ENCODE data around the gene TPRX2. TPM values are rescaled to one million over a fixed set of nuclear protein-coding genes. Genes with fewer than 3 reads are reported as not detected.
"Not testable (repeated sequence)": the region's sequence is repeated elsewhere in the genome, so short reads cannot be mapped to it uniquely, and the experiment has no call there.

Gene TPRX2
- total RNA-seq, 1 donor from 2014 or later, result not detected

DNA sequence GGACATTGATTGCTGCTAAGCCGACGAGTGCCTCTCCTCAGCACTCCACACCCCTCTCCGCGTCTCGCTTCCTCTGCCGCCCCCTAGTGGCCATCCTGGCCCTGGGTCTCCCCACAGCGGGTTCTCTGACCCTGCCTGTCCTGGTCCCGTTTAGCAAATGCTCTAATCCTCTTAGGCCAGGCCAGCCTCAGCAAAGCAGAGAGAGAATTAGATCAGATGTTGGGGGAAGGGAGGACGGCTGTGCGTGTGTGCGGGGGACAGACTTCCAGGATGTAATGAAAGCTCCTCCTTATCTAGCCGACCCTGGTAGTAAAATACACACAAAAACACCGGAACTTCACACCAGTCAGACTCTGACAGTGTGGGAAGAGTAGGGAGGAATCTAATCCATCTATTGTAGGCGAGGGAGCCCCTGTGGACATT is 4.5 kb downstream of the TPRX2 start:
- H3K36me3 ChIP-seq, result no peaks in the 10 kb centered on the region
- no peaks in the 10 kb centered on the region for H3K9me3 ChIP-seq (replicated peaks)
- peaks cover 26% of the 10 kb centered on the region for H3K27me3 ChIP-seq (ENCODE audit: low read depth)
- H3K4me1 ChIP-seq, result no peaks in the 10 kb centered on the region
- peak; percentile 82 for DNase-seq
- H3K27ac ChIP-seq (replicated peaks), result no peak overlapping the region
- intact Hi-C loops (cut with micrococcal nuclease), result no loop called here
- TF ChIP-seq CTCF (IDR thresholded peaks at IDR 0.05; ENCODE audit: borderline replicate concordance), result peak; percentile 93
- no peak overlapping the region for H3K4me3 ChIP-seq

- peaks cover 22% of the 10 kb centered on the region for H3K27me3 ChIP-seq (ENCODE audit: low read depth)
- no peaks in the 10 kb centered on the region for H3K9me3 ChIP-seq (replicated peaks)
- peak; percentile 18 for DNase-seq
- intact Hi-C loops (cut with micrococcal nuclease), result no loop called here
- H3K27ac ChIP-seq (replicated peaks), result no peak overlapping the region
- no peaks in the 10 kb centered on the region for H3K36me3 ChIP-seq
- H3K4me1 ChIP-seq, result no peaks in the 10 kb centered on the region
- no peak for TF ChIP-seq CTCF (IDR thresholded peaks at IDR 0.05; ENCODE audit: borderline replicate concordance)
- no peak overlapping the region for H3K4me3 ChIP-seq
Measured at GRCh38 chr19:47865166-47865565, 6.1 kb downstream of the TPRX2 start.

GRCh38 chr19:47878906-47879305 is 19.9 kb downstream of the TPRX2 start:
- Histone ChIP-seq H3K36me3 (no peaks in the 10 kb centered on the region), H3K9me3 (replicated peaks) (no peaks in the 10 kb centered on the region), H3K4me1 (no peaks in the 10 kb centered on the region), H3K27me3 (ENCODE audit: low read depth) (peaks cover 57% of the 10 kb centered on the region), H3K27ac (replicated peaks) (no peak overlapping the region), H3K4me3 (no peak overlapping the region)
- DNase-seq, result no peak
- no peak for TF ChIP-seq CTCF (IDR thresholded peaks at IDR 0.05; ENCODE audit: borderline replicate concordance)
- intact Hi-C loops (cut with micrococcal nuclease), result no loop called here

- intact Hi-C loops (cut with micrococcal nuclease); H3K4me1 ChIP-seq; H3K27ac ChIP-seq (replicated peaks); H3K4me3 ChIP-seq; H3K36me3 ChIP-seq; DNase-seq; H3K9me3 ChIP-seq (replicated peaks): not testable (repeated sequence)
- peaks cover 55% of the 10 kb centered on the region for H3K27me3 ChIP-seq (ENCODE audit: low read depth)
Measured at GRCh38 chr19:47879385-47879784, 20.4 kb downstream of the TPRX2 start.

GRCh38 chr19:47881757-47882156 is 22.7 kb downstream of the TPRX2 start:
- no peak overlapping the region for H3K27ac ChIP-seq (replicated peaks)
- no peak for DNase-seq
- no peak overlapping the region for H3K4me3 ChIP-seq
- H3K36me3 ChIP-seq, result no peaks in the 10 kb centered on the region
- intact Hi-C loops (cut with micrococcal nuclease), result no loop called here
- H3K27me3 ChIP-seq (ENCODE audit: low read depth), result peaks cover 50% of the 10 kb centered on the region
- no peaks in the 10 kb centered on the region for H3K4me1 ChIP-seq
- TF ChIP-seq CTCF (IDR thresholded peaks at IDR 0.05; ENCODE audit: borderline replicate concordance), result no peak
- no peaks in the 10 kb centered on the region for H3K9me3 ChIP-seq (replicated peaks)

DNA sequence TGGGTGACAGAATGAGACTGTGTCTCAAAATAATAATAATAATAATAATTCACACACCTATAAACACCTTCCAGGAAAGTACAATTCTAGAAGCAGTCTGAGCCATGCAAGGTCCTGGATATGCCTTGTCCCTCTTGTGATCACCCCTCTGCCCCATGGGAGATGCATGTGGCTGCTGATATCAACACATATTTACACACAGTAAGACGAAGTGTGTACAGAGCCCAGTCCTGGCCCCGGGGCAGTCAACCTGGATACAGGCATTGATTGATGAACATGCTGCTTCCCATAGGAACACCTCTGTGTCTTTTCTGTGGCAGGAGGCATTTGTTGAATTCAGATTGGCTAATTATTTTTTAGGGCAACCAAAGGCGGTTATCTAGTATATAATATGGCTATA is 23.9 kb downstream of the TPRX2 start:
- H3K27ac ChIP-seq (replicated peaks), result no peak overlapping the region
- TF ChIP-seq CTCF (IDR thresholded peaks at IDR 0.05; ENCODE audit: borderline replicate concordance), result no peak
- H3K27me3 ChIP-seq (ENCODE audit: low read depth), result peaks cover 46% of the 10 kb centered on the region
- DNase-seq, result no peak
- H3K36me3 ChIP-seq, result no peaks in the 10 kb centered on the region
- H3K4me1 ChIP-seq, result no peaks in the 10 kb centered on the region
- no peaks in the 10 kb centered on the region for H3K9me3 ChIP-seq (replicated peaks)
- H3K4me3 ChIP-seq, result no peak overlapping the region
- intact Hi-C loops (cut with micrococcal nuclease), result no loop called here

Measured in left ventricle myocardium inferior (tissue), 1 donor.